HUDEP-2 (cell line): ENCODE data around the gene TROAP.

Experiments
- DNase-seq, 76 experiments: peaks; one replicate each; lab custom pipeline; 2025; ENCODE audit not compliant: unreplicated experiment in 76 of 76; lab: John Stamatoyannopoulos, UW

Gene TROAP

DNA sequence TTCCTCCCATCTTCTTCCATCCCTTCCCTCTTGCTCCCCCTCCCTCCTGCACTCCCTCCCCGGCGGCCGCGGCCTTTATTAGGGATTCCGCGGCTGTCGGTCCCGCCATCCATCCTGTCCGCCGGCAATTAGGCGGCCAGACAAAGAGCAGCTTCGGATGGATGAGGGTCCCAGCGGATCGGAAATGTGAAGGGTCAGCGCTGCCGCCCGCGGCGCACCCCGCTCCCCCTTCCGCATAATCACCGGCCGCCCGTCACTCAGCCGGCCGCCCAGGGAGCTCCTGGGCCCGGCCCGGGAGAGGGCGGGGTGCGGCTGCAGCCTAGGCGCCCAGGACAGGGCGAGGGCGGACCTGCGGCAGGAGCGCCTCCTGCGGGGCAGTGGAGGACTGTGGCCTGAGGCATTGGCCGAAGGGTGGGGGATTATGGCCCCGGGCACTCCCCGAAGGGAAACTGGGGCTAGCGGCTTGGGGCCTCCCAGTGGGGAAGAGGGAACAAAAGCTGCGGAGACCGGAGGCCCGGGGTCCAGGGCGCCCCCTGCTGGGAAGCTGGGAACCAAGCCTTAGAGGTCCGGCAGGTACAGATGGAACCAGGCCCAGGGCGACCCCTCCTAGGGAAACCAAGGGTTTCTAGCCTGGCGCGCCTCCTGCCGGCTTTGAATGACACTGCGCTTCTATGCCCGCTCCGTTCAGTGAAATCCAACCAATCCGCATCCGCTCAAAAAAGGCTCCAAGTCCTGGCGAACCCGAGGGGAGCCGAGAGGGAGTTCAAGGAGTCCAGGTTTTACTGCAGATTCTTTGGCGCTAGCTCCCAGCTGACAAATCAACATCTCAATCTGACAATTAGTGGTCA lies 19.2 kb downstream of the TROAP start:
- DNase-seq, result peak in 68 of 76 experiments; percentile 11 to 82 (median 59)

- DNase-seq, result no peak
These were observed 20.1 kb downstream of the TROAP start for GRCh38 chr12:49342914-49343731.

DNA sequence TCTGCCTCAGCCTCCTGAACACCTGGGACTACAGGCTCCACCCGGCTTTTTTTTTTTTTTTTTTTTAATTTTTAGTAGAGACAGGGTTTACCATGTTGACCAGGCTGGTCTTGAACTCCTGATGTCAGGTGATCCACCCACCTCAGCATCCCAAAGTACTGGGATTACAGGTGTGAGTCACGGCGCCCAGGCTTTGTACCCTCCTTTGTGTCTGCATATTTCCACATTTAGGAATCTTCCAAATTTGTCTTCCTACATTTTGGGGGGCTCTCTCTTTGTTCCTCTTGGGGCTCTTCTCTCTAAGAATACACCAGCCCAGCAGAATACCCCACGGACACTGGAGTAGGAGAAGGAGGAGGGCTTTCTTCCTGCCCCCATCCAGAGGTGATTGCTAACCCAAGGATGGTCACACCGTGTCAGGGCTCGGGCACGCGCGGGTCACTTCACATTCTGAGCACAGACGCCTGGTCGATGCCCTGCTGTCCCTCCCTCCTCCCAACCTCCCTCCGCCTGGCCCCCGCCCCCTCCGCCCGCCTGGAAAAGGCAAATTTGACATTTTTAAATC lies 21.5 kb downstream of the TROAP start:
- no peak for DNase-seq

DNA sequence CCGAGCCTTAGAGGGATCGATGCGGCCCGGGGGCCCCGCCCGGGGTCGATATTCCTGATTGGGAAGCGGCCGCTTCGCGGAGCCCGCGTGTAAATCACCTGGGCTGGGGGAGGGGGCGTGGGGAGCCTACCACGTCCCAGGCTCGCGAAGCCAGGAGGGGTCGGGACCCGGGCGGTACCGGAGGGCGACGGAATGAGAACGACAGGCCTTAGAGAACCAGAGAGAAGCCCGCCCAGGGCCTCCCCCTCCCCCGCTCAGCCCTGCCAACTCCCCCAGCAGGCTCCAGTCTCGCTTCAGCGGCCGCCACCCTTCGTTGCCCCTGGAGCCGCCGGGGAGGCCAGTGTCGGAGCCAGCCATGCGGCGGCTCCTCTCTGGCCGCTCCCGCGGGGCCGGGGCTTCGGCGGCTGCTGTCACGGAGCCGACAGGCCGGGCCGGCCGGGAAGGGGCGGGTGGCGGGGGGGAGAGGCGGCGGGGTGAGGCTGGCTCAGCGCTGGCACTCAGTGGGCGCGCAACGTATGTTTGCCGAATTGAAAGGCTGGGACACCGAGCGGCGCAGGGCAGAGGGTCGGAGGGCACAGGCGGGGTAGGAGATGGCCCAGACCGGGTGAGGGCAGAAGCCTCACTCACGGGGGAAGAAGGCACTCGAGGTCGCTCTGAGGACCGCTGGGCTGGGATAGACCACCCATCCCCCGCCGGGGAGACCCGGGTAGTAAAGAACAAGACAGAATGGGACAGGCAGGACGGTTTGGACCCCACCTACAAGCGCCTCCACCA lies 22.2 kb downstream of the TROAP start:
- peak in 4 of 76 experiments; percentile 6 to 29 (median 12) for DNase-seq

- DNase-seq, result no peak
These were observed 23.0 kb downstream of the TROAP start for GRCh38 chr12:49345825-49346658.

- DNase-seq, result peak in 7 of 76 experiments; percentile 6 to 32 (median 17)
These were observed 23.7 kb downstream of the TROAP start, which contains the start of gene DNAJC22 for GRCh38 chr12:49346659-49347310. Gene DNAJC22 (plus strand): TSS chr12:49346888. CDS start chr12:49348873, 1,985 bp downstream.

GRCh38 chr12:49347311-49348193 lies 24.5 kb downstream of the TROAP start:
- peak in 46 of 76 experiments; percentile 10 to 74 (median 44) for DNase-seq

GRCh38 chr12:49348781-49349180 lies 25.7 kb downstream of the TROAP start:
- no peak for DNase-seq

DNA sequence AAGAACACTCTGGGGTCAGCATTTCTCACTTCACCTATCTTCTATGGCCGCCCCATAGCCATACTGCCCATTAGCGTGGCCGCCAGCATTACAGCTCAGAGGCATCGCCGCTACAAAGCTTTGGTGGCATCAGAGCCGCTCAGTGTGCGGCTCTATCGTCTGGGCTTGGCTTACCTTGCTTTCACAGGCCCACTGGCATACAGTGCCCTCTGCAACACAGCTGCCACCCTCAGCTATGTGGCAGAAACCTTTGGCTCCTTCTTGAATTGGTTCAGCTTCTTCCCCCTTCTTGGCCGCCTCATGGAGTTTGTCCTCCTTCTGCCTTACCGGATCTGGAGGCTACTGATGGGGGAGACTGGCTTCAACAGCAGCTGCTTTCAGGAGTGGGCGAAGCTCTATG lies 26.2 kb downstream of the TROAP start:
- no peak for DNase-seq

DNA sequence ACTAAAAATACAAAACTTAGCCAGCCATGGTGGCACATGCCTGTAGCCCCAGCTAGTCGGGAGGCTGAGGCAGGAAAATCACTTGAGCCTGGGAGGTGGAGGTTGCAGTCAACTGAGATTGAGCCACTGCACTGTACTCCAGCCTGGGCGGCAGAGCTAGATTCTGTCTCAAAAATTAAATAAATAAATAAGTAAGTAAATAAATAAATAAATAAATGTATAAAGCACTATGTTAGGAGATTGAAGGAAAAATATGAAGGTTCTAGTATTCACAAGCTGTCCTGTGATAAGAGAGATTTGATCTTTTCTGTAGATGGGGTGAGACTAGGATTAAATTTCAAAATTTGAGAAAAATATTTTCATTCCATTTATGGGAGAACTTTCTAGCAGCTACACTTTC lies 29.3 kb downstream of the TROAP start:
- no peak for DNase-seq

- no peak for DNase-seq
These were observed 32.9 kb downstream of the TROAP start for GRCh38 chr12:49355913-49356312.

GRCh38 chr12:49357103-49357678 lies 34.1 kb downstream of the TROAP start:
- peak in 10 of 76 experiments; percentile 10 to 32 (median 16) for DNase-seq

DNA sequence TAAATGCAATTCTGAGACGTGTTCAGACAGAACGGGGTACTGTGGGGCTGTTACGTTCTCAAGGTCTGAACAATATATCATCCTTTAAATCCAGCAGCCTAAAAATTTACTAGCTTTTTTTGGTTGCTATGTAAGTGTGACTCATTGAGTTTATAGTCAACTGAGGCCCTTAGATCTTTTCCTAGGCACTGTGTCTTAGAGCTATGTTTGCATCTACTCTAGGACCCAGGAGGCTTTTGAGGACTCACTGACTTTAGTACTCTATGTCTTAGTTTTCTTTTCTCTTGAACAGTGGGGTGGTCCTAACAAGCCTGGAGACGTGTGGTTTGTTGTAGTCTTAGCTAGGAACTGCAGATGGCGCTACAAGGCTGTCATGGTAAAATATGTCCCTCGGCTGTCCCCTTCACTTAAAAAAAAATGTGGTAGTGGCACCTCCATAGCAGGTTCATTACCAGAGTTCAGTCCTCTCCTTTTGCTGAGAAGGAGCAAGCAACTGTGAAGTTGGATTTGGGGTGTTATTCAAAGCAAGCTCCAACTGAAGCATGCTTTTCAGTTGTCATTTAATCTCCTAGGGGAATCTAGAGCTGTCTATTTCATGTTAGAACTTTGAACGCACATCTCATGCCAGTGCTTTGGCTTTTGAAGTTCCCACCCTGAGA lies 35.6 kb downstream of the TROAP start:
- peak in 48 of 76 experiments; percentile 4 to 67 (median 34) for DNase-seq

DNA sequence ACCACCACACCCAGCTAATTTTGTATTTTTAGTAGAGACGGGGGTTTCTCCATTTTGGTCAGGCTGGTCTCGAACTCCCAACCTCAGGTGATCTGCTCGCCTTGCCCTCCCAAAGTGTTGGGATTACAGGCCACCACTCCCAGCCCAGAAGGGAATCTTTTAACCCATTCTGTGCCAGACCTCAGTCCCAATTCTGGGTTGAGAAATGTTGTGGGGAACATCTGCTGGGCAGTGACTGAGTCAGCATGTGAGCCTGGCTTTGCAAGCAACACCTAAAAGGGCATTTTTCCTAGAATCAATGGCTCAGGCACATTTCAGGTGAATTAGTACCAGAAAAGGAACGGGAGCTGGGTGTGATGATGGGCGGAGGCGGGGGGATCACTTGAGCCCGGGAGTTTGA lies 36.6 kb downstream of the TROAP start:
- no peak for DNase-seq

DNA sequence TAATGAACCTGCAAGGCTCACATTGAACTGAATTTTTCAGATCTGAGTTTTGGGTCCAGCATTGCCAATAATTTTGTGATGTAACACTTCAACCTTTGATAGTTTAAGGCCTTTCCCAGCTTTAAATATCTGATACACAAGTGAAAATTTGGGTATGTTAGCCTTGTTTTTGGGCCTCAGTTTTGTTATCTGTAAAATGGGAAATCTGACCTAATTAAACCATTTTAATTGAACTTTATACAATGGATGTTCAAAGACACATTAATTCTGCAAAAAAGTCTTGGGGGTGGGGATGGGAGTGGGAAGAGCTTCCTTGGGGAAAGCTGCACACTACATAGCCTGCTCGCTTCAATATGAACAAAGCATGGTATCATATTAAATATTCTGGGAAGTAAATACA lies 39.0 kb downstream of the TROAP start:
- no peak for DNase-seq

DNA sequence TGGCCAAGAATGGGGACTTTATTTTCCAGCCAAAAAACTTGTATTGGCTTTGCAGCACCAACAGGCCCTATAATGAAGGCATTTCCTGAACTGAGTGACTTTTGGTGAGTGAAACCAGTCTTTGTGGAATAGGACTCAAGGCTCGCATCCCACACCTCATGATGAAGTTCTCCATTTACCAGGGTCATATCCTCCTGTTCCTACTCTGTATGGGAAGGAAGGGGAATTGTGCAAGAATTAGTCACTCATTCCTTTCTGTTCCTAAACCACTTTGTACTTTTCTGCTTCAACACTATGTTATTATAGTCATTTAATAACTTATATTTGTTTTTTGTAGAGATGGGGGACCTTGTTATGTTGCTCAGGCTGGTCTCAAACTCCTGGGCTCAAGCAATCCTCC lies 41.9 kb downstream of the TROAP start:
- no peak for DNase-seq

GRCh38 chr12:49365542-49365941 lies 42.5 kb downstream of the TROAP start:
- DNase-seq, result peak in 29 of 76 experiments; percentile 7 to 64 (median 24)
